ENCODE results near the gene KDM4C. TPM values are rescaled to one million over a fixed set of nuclear protein-coding genes. Genes with fewer than 3 reads are reported as not detected.

The KDM4C gene
- total and polyA plus RNA-seq, 11 donors: 4.4 to 19.9 (median 13.3) TPM

DNA sequence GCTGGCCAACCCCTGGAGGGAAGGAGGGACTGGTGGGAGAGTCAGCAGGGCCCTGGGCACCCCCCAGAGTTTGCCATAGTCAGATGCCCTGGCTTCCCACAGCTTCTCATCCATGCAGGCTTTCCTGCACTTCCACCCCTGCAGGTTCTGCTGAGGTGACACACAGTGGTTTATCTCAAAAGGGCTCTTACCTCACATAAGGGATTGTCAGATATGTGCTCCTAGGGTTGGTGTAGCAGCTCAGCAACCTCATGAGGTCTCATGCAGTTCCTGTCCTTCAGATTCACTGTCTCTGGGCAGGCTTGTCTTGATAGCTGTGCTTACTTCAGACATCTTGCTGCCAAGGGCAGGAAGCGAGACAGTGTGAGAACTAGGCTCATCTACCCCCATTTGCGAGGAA is 143.4 kb downstream of the KDM4C start:
- no peak for ATAC-seq

DNA sequence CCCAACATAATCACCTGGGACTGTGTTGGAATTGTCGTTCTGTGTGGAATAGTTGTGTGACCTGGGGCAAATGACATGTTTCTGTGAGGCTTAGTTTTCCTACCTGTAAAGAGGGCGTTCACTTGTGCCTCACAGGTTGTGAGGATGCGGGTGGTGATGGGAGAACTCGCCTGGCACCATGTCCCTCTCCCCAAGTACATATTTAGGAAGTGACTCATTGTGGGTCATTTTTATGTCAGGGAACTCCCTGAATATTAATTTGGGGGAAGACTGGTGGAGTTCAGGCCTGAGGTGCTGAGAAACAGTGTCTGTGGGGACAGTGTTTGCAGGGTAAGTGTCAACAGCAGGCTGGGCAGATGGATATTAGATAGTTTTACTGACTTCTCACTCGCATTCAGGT is 144.7 kb downstream of the KDM4C start:
- no peak for DNase-seq
- H3K36me3 ChIP-seq: no peaks in the 10 kb centered on the region
- no peaks in the 10 kb centered on the region for H3K27me3 ChIP-seq
- 71 to 85% (median 80%) methylated on average over 5 of the region's 5 CpGs for WGBS, 4 donors
- no peak overlapping the region for H3K4me3 ChIP-seq
- H3K9me3 ChIP-seq: no peaks in the 10 kb centered on the region
- H3K4me1 ChIP-seq: peaks cover 0 to 6% (median 0%) of the 10 kb centered on the region in 12 donors
- H3K27ac ChIP-seq: no peak overlapping the region
- intact Hi-C loops (cut with DNase I): loop anchor here in 2 of 10 donors (10.0 kb wide), 1 partner anchor 632 kb away; no protein-coding TSS in a partner anchor
- TF ChIP-seq, protein P1, sequence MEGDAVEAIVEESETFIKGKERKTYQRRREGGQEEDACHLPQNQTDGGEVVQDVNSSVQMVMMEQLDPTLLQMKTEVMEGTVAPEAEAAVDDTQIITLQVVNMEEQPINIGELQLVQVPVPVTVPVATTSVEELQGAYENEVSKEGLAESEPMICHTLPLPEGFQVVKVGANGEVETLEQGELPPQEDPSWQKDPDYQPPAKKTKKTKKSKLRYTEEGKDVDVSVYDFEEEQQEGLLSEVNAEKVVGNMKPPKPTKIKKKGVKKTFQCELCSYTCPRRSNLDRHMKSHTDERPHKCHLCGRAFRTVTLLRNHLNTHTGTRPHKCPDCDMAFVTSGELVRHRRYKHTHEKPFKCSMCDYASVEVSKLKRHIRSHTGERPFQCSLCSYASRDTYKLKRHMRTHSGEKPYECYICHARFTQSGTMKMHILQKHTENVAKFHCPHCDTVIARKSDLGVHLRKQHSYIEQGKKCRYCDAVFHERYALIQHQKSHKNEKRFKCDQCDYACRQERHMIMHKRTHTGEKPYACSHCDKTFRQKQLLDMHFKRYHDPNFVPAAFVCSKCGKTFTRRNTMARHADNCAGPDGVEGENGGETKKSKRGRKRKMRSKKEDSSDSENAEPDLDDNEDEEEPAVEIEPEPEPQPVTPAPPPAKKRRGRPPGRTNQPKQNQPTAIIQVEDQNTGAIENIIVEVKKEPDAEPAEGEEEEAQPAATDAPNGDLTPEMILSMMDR (IDR thresholded peaks at IDR 0.05): no peak
- no peak for TF ChIP-seq POLR2A (IDR thresholded peaks at IDR 0.05)
- no peak for ATAC-seq

More for the DNA sequence above, 143.4 kb downstream of the KDM4C start:
- TF ChIP-seq POLR2A (IDR thresholded peaks at IDR 0.05): no peak
- TF ChIP-seq, protein P1 (IDR thresholded peaks at IDR 0.05): no peak
- H3K4me3 ChIP-seq: no peak overlapping the region
- 93 to 98% (median 94%) methylated on average over 2 of the region's 2 CpGs for WGBS, 4 donors
- no peak overlapping the region for H3K27ac ChIP-seq
- peaks cover 0 to 6% (median 0%) of the 10 kb centered on the region in 12 donors for H3K4me1 ChIP-seq
- intact Hi-C loops (cut with DNase I): loop anchor here in 2 of 10 donors (10.0 kb wide), 1 partner anchor 634 kb away; no protein-coding TSS in a partner anchor
- no peaks in the 10 kb centered on the region for H3K36me3 ChIP-seq
- H3K27me3 ChIP-seq: no peaks in the 10 kb centered on the region
- no peaks in the 10 kb centered on the region for H3K9me3 ChIP-seq
- DNase-seq: no peak

DNA sequence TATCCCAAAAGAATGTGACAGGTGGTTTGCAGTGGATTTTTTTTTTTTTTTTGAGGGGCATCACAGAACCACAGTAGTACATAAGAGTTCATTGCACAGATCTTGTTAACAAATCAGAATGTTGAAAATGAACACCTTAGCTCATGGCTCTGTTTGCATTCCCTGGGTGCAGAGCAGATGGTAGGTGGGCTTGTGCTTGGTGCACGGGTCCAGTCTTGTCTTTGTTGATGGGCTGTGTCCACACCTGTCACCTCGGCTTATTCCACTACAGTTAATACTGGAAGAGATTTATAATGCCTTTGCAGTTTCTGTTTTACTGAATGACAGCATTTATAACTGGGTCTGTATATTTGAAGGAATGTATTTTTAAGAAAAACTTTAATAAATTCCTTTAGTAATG is 146.6 kb downstream of the KDM4C start:
- Histone ChIP-seq H3K4me3 (no peak overlapping the region), H3K4me1 (peaks cover 0 to 6% (median 0%) of the 10 kb centered on the region in 12 donors), H3K36me3 (no peaks in the 10 kb centered on the region), H3K27me3 (no peaks in the 10 kb centered on the region), H3K9me3 (no peaks in the 10 kb centered on the region), H3K27ac (no peak overlapping the region)
- DNase-seq: no peak
- intact Hi-C loops (cut with DNase I): loop anchor here in 2 of 10 donors (10.0 kb wide), 1 partner anchor 630 kb away; no protein-coding TSS in a partner anchor
- TF ChIP-seq POLR2A (IDR thresholded peaks at IDR 0.05): no peak
- TF ChIP-seq, protein P1 (IDR thresholded peaks at IDR 0.05): no peak
- ATAC-seq: no peak
- 95 to 100% (median 96%) methylated on average over 2 of the region's 2 CpGs for WGBS, 4 donors

DNA sequence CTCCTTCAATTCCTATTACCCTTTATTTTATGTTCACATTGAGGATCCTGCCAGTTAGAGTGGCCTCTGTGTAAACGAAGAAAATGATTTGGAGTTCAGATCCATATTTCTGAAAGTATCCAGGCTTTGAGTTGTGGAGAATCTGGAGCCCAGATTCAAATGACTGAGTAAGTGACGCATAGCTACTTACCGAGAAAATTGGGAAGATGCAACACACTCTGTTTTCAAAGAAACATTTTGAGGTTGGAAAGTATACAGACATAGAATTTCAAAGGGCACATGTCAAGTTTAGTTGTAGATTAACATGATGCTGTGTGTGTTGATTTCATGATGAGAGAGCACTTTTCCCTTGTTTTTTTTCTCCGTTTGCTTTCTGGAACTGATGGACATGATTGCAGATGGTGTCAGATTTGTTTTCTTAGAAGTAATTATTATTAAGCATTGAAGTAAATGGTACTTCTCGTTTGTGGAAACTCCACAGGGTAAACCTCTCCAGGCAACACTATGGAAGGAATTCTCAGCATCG is 148.1 kb downstream of the KDM4C start:
- intact Hi-C loops (cut with DNase I): loop anchor here in 2 of 10 donors (10.0 kb wide), 1 partner anchor 629 kb away; no protein-coding TSS in a partner anchor

More for the DNA sequence above, 148.1 kb downstream of the KDM4C start:
- no peaks in the 10 kb centered on the region for H3K27me3 ChIP-seq
- H3K9me3 ChIP-seq: no peaks in the 10 kb centered on the region
- WGBS, 4 donors: 87 to 93% (median 91%) methylated on average over 6 of the region's 6 CpGs
- TF ChIP-seq, protein P1 (IDR thresholded peaks at IDR 0.05): no peak
- no peak for TF ChIP-seq POLR2A (IDR thresholded peaks at IDR 0.05)
- no peak for DNase-seq
- no peak overlapping the region for H3K4me3 ChIP-seq
- no peaks in the 10 kb centered on the region for H3K36me3 ChIP-seq
- peaks cover 0 to 6% (median 0%) of the 10 kb centered on the region in 12 donors for H3K4me1 ChIP-seq
- no peak for ATAC-seq
- H3K27ac ChIP-seq: no peak overlapping the region

Data from heart left ventricle (tissue), 16 donors.